HUES6 (cell line): ENCODE measurements around the gene INF2.

Experiments used
- H3K27ac ChIP-seq: 2 replicates; pipeline ENCODE4 v1.7.0; 2013; ENCODE audit warnings: low read depth, mild to moderate bottlenecking, low read length, inconsistent platforms
- H3K27me3 ChIP-seq: 2 replicates; pipeline ENCODE4 v1.6.1; 2013; ENCODE audit warnings: low read length; ENCODE audit not compliant: control insufficient read depth, insufficient read depth
- H3K36me3 ChIP-seq: 2 replicates; pipeline ENCODE4 v1.6.1; 2013; ENCODE audit warnings: low read length; ENCODE audit not compliant: control insufficient read depth, insufficient read depth
- H3K4me1 ChIP-seq: 2 replicates; pipeline ENCODE4 v1.6.1; 2013; ENCODE audit warnings: low read length; ENCODE audit not compliant: control insufficient read depth, insufficient read depth
- H3K4me3 ChIP-seq: 2 replicates; pipeline ENCODE4 v1.5.1; 2013; ENCODE audit warnings: low read depth, low read length
- H3K9ac ChIP-seq: one replicate; pipeline ENCODE4 v1.6.1; 2013; ENCODE audit warnings: mild to moderate bottlenecking, low read length
- H3K9me3 ChIP-seq: 2 replicates; pipeline ENCODE4 v1.6.1; 2013; ENCODE audit warnings: low read depth, low read length; ENCODE audit not compliant: control insufficient read depth, insufficient read depth

INF2 gene

GRCh38 chr14:104732931-104733681 is 43.7 kb downstream of the INF2 start:
- Histone ChIP-seq H3K27ac (no peak overlapping the region), H3K4me3 (no peak overlapping the region), H3K9me3 (no peaks in the 10 kb centered on the region), H3K36me3 (no peaks in the 10 kb centered on the region), H3K27me3 (peaks cover 6% of the 10 kb centered on the region; the same call in 1 of the 2 replicates), H3K4me1 (peaks cover 4% of the 10 kb centered on the region; the same call in 1 of the 2 replicates), H3K9ac (no peak overlapping the region)

GRCh38 chr14:104734051-104734587 is 44.7 kb downstream of the INF2 start:
- H3K27ac ChIP-seq = no peak overlapping the region
- H3K9ac ChIP-seq = no peak overlapping the region
- no peak overlapping the region for H3K4me3 ChIP-seq
- H3K36me3 ChIP-seq = no peaks in the 10 kb centered on the region
- 0 out of 2 replicates have a peak, but pooled peaks cover 2% of the 10 kb centered on the region for H3K27me3 ChIP-seq
- peaks cover 4% of the 10 kb centered on the region; the same call in 1 of the 2 replicates for H3K4me1 ChIP-seq
- H3K9me3 ChIP-seq = no peaks in the 10 kb centered on the region

- no peak overlapping the region for H3K27ac ChIP-seq
- H3K4me1 ChIP-seq = peaks cover 4% of the 10 kb centered on the region; the same call in 1 of the 2 replicates
- no peaks in the 10 kb centered on the region for H3K36me3 ChIP-seq
- no peak overlapping the region for H3K9ac ChIP-seq
- 0 out of 2 replicates have a peak, but pooled peaks cover 2% of the 10 kb centered on the region for H3K27me3 ChIP-seq
- H3K4me3 ChIP-seq = no peak overlapping the region
- H3K9me3 ChIP-seq = no peaks in the 10 kb centered on the region
Observed at GRCh38 chr14:104734601-104734990, 45.2 kb downstream of the INF2 start.

- H3K27me3 ChIP-seq = 0 out of 2 replicates have a peak, but pooled peaks cover 2% of the 10 kb centered on the region
- no peak overlapping the region for H3K4me3 ChIP-seq
Observed at GRCh38 chr14:104734991-104735779, 45.8 kb downstream of the INF2 start.

GRCh38 chr14:104735830-104736642 is 46.6 kb downstream of the INF2 start:
- H3K27me3 ChIP-seq = 0 out of 2 replicates have a peak, but pooled peaks cover 2% of the 10 kb centered on the region
- no peak overlapping the region for H3K27ac ChIP-seq
- no peaks in the 10 kb centered on the region for H3K9me3 ChIP-seq
- H3K4me1 ChIP-seq = peaks cover 4% of the 10 kb centered on the region; the same call in 1 of the 2 replicates
- H3K9ac ChIP-seq = no peak overlapping the region
- H3K36me3 ChIP-seq = peaks cover 6% of the 10 kb centered on the region; the same call in 1 of the 2 replicates
- no peak overlapping the region for H3K4me3 ChIP-seq

More at GRCh38 chr14:104734991-104735779, 45.8 kb downstream of the INF2 start:
- H3K27ac ChIP-seq = no peak overlapping the region
- H3K36me3 ChIP-seq = peaks cover 4% of the 10 kb centered on the region; the same call in 1 of the 2 replicates
- no peaks in the 10 kb centered on the region for H3K9me3 ChIP-seq
- H3K9ac ChIP-seq = no peak overlapping the region
- H3K4me1 ChIP-seq = peaks cover 4% of the 10 kb centered on the region; the same call in 1 of the 2 replicates

GRCh38 chr14:104738375-104739019 is 49.1 kb downstream of the INF2 start:
- H3K27me3 ChIP-seq = 0 out of 2 replicates have a peak, but pooled peaks cover 2% of the 10 kb centered on the region
- H3K36me3 ChIP-seq = peaks cover 6% of the 10 kb centered on the region
- H3K27ac ChIP-seq = no peak overlapping the region
- H3K4me3 ChIP-seq = no peak overlapping the region
- H3K4me1 ChIP-seq = peaks cover 4% of the 10 kb centered on the region; the same call in 1 of the 2 replicates
- no peaks in the 10 kb centered on the region for H3K9me3 ChIP-seq
- H3K9ac ChIP-seq = no peak overlapping the region

- H3K4me1 ChIP-seq = peaks cover 4% of the 10 kb centered on the region; the same call in 1 of the 2 replicates
- no peaks in the 10 kb centered on the region for H3K9me3 ChIP-seq
- H3K27ac ChIP-seq = no peak overlapping the region
- 0 out of 2 replicates have a peak, but pooled peaks cover 2% of the 10 kb centered on the region for H3K27me3 ChIP-seq
- H3K36me3 ChIP-seq = peaks cover 6% of the 10 kb centered on the region
- no peak overlapping the region for H3K4me3 ChIP-seq
- no peak overlapping the region for H3K9ac ChIP-seq
Observed at GRCh38 chr14:104739026-104739425, 49.6 kb downstream of the INF2 start.

GRCh38 chr14:104739546-104740516 is 50.4 kb downstream of the INF2 start:
- no peak overlapping the region for H3K4me3 ChIP-seq
- no peak overlapping the region for H3K27ac ChIP-seq
- peaks cover 8% of the 10 kb centered on the region for H3K36me3 ChIP-seq
- no peaks in the 10 kb centered on the region for H3K9me3 ChIP-seq
- peaks cover 4% of the 10 kb centered on the region; the same call in 1 of the 2 replicates for H3K4me1 ChIP-seq
- H3K27me3 ChIP-seq = no peaks in the 10 kb centered on the region
- H3K9ac ChIP-seq = no peak overlapping the region

GRCh38 chr14:104741108-104741802 is 51.8 kb downstream of the INF2 start:
- H3K27me3 ChIP-seq = no peaks in the 10 kb centered on the region
- no peak overlapping the region for H3K4me3 ChIP-seq
- no peak overlapping the region for H3K9ac ChIP-seq
- no peaks in the 10 kb centered on the region for H3K4me1 ChIP-seq
- no peak overlapping the region for H3K27ac ChIP-seq
- no peaks in the 10 kb centered on the region for H3K9me3 ChIP-seq
- peaks cover 10% of the 10 kb centered on the region for H3K36me3 ChIP-seq
